ENCODE measurements around the gene LTBR. TPM values are rescaled to one million over a fixed set of nuclear protein-coding genes. Genes with fewer than 3 reads are reported as not detected.

Gene LTBR
- polyA plus RNA-seq, 4 donors: 56.2 to 71.2 (median 61.7) TPM

GRCh38 chr12:6346235-6346832 is 37.6 kb upstream of the LTBR start:
- no peak for DNase-seq (ENCODE audit: low read depth in 4 of 4, low spot score in 3 of 4)

- DNase-seq (ENCODE audit: low read depth in 4 of 4, low spot score in 3 of 4): no peak
Measured at GRCh38 chr12:6346942-6347341, 37.0 kb upstream of the LTBR start.

GRCh38 chr12:6347367-6348338 is 36.3 kb upstream of the LTBR start:
- DNase-seq (ENCODE audit: low read depth in 4 of 4, low spot score in 3 of 4): no peak

DNA sequence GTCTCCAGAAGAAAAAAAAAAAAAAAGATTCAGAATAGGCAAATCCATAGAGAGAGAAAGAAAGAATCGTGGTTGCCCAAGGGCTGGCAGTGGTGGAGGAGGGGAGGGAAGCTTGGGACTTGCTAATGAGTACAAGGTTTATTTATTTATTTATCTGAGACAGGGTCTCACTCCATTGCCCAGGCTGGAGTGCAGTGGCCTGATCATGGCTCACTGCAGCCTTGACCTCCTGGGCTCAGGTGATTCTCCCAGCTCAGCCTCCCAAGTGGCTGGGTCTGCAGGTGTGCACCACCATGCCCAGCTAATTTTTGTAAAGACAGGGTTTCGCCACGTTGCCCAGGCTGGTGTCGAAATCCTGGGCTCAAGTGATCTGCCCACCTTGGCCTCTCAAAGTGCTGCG is 32.3 kb upstream of the LTBR start:
- DNase-seq (ENCODE audit: low read depth in 4 of 4, low spot score in 3 of 4): no peak

- DNase-seq (ENCODE audit: low read depth in 4 of 4, low spot score in 3 of 4): no peak
Measured at GRCh38 chr12:6352193-6353173, 31.5 kb upstream of the LTBR start.

DNA sequence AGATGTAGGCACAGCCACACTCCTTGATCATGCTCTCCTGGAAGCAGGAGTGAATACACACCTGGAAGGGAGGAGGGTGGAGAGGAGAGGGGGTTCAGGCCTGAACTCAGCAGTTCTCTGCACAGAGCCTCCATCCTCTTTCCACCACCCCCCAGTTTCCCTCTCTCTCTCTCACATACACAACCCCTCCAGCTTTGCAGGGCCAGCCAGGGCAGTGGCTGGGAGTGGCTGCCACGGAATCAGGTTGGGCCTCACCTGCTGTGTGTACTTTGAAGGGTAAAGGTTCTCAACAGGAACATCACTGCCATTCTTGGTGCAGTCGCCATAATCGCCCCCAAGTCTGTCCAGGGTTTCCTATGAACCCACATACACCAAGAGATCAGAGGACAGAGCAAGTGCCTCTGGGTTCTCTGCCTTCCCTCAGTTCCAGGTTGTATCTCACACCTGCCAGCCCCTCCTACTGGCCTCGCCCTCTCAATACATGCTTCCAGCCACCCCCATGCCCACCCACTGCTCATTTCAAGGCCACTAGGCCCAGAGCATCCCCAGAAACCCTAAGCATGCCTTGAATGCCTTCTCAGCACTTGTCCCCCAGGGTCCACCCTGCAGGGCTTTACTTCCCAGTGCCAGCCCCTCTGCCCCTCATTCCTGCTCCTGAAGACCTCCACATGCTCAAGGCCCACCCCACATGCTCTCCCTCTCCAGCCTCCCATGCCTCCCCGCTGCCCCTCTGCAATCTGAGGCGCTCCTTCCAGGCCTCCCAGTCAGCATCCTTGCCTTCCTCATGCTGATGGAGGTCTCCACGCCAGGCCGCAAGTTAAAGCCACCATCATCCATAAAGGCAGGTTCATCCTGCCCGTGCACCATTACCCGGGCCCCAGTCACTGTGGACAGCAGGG is 29.2 kb upstream of the LTBR start:
- no peak for DNase-seq (ENCODE audit: low read depth in 4 of 4, low spot score in 3 of 4)

GRCh38 chr12:6355491-6356373 is 28.2 kb upstream of the LTBR start:
- no peak for DNase-seq (ENCODE audit: low read depth in 4 of 4, low spot score in 3 of 4)

DNA sequence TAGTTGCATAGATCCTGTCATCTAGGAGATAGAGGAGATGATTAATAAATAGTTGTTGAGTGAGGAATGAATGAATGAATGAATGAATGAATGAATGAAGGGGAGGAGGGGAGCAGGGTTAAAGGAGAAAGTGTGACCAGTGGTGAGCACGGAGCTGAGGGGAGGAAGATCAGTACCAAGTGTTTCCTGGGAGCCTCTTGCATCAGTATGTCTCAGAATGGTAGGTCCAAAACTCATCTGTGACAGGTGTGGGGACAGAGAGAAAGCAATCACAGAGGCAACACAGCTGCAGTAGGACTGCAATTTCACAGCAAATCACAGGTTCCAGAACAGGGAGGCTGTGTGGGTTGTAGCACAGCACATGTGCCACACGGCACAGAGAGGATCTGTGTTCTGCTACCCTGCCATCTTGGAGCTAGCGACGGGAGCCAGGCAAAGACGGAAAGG is 27.6 kb upstream of the LTBR start:
- no peak for DNase-seq (ENCODE audit: low read depth in 4 of 4, low spot score in 3 of 4)

DNA sequence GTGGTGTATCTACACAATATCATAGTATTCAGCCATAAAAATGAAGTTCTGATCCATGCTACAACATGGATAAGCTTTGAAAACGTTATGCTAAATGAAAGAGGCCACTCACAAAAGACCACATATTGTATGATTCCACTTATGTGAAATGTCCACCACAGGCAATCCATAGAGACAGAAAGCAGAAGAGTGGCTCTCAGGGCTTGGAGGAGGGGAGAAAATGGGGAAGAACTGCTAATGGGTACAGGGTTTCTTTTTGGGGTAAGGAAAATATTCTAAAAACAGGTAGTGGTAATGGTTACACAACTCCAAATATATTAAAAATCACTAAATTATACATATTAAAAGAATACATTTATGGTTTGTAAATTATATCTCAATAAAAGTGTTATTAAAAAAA is 25.1 kb upstream of the LTBR start:
- no peak for DNase-seq (ENCODE audit: low read depth in 4 of 4, low spot score in 3 of 4)

GRCh38 chr12:6360080-6360571 is 23.8 kb upstream of the LTBR start:
- DNase-seq (ENCODE audit: low read depth in 4 of 4, low spot score in 3 of 4): no peak

DNA sequence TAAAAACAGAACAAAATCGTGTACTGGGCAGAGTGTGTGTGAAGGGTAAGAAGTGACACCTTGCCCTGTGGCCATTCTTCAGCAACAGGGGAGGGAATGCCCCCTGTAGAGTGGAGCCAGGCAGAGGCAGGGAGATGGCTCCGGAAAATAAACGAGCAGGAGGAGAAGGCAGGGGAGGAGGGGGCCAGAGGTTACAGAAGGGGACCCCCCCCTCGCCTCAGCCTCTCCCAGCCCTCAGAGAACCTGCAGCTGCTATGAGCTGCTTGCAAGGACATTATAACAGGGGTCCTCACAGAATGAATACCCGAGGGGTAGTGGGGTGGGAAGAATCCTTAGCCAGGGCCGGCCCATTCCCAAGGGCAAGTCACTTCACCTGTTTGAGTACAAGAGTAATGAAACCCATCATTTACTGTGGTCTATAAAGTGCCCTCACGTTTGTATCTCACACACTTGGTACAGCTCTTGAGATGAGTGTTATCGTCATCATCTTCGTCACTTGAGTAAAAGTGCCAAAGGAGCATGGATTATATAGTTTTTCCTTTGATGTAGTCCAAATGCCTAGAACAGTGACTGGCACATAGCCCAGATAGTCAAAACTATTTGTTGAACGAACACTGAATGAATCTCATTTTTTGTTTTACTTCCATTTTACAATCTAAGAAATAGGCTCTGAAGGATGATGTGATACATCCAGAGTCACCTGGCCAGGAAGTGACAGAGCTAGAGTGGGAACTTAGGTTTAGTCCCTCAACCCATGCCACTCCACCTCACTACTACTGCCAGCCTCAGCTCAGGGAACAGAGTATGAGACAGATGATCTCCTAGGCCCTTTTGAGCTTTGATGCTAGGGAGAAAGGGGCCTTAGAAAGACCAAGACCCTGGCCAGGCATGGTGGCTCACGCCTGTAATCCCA is 23.1 kb upstream of the LTBR start:
- no peak for DNase-seq (ENCODE audit: low read depth in 4 of 4, low spot score in 3 of 4)

- no peak for DNase-seq (ENCODE audit: low read depth in 4 of 4, low spot score in 3 of 4)
Measured at GRCh38 chr12:6361834-6362233, 22.1 kb upstream of the LTBR start.

DNA sequence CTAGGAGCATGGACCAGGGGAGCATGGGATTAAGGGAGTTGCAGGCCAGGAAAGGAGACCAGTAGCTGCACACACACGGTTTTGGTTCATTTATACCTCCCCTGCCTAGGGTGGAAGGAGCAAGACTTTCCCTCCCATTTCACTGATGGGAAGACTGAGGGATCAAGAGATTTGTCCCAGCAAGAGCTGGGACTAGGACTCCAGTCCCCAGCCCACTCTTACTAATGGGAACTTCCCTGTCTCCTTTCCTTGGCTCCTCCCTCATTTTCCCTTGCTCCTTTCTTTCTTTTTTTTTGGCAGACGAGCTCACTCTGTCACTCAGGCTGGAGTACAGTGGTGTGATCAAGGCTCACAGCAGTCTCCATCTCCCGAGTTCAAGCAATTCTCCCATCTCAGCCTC is 21.6 kb upstream of the LTBR start:
- no peak for DNase-seq (ENCODE audit: low read depth in 4 of 4, low spot score in 3 of 4)

- no peak for DNase-seq (ENCODE audit: low read depth in 4 of 4, low spot score in 3 of 4)
Measured at GRCh38 chr12:6363010-6363329, 21.0 kb upstream of the LTBR start.

DNA sequence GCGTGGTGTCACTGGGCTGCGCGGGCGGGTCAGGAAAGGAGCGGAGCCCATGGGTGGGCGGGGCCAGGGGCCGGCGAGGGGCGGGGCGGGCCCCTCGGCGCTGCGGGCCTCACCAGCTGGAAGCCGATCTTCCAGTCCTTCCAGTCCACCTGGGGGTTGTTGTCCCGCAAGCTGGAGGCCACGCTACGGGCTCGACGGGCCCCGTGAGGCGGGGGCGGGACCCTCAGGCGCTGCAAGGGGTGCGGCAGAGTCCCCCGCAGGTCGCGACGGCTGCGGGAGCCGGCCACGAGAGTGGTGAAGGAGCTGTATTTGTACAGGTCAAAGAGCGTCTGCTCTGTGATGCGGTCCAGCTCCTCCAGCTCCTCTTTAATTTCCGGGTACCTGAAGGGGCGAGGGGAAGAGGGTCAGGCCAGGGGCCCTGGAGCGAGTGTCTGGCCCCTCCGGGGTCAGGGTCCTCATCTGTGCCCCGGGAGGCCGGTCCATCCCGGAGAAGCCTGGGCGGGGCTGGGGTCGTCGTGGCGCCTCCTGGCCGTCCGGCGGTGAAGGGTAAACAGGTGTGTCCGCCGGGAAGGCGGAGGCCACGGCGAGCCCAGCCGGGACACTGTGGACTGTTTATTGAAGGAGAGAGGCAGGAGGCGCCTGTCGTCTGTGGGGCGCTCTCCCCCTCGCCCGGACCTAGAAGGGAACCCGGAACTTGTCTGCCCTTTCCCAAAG is 20.5 kb upstream of the LTBR start:
- no peak for DNase-seq (ENCODE audit: low read depth in 4 of 4, low spot score in 3 of 4)

GRCh38 chr12:6364044-6364374 is 20.0 kb upstream of the LTBR start:
- DNase-seq (ENCODE audit: low read depth in 4 of 4, low spot score in 3 of 4): no peak
